ENCODE data around the gene TAC3.
"Not testable (repeated sequence)": the region's sequence is repeated elsewhere in the genome, so short reads cannot be mapped to it uniquely, and the experiment has no call there.

TAC3 gene

GRCh38 chr12:56985714-56986113 lies 30.6 kb downstream of the TAC3 start:
- not testable (repeated sequence) for H3K27ac ChIP-seq (ENCODE audit: low read depth, low read length); H3K9ac ChIP-seq (ENCODE audit: low read length); H3K27me3 ChIP-seq (ENCODE audit: control insufficient read depth, insufficient read depth, low read length); H3K36me3 ChIP-seq (ENCODE audit: control insufficient read depth, insufficient read depth, low read length); H3K4me1 ChIP-seq (ENCODE audit: control insufficient read depth, insufficient read depth, low read length); H3K4me3 ChIP-seq (ENCODE audit: low read length)

- Histone ChIP-seq H3K27me3 (ENCODE audit: control insufficient read depth, insufficient read depth, low read length) (no peaks in the 10 kb centered on the region), H3K9ac (ENCODE audit: low read length) (no peak overlapping the region), H3K36me3 (ENCODE audit: control insufficient read depth, insufficient read depth, low read length) (no peaks in the 10 kb centered on the region), H3K27ac (ENCODE audit: low read depth, low read length) (no peak overlapping the region), H3K4me1 (ENCODE audit: control insufficient read depth, insufficient read depth, low read length) (no peaks in the 10 kb centered on the region), H3K4me3 (ENCODE audit: low read length) (no peak overlapping the region)
These were observed 32.9 kb downstream of the TAC3 start for GRCh38 chr12:56983386-56983785.

DNA sequence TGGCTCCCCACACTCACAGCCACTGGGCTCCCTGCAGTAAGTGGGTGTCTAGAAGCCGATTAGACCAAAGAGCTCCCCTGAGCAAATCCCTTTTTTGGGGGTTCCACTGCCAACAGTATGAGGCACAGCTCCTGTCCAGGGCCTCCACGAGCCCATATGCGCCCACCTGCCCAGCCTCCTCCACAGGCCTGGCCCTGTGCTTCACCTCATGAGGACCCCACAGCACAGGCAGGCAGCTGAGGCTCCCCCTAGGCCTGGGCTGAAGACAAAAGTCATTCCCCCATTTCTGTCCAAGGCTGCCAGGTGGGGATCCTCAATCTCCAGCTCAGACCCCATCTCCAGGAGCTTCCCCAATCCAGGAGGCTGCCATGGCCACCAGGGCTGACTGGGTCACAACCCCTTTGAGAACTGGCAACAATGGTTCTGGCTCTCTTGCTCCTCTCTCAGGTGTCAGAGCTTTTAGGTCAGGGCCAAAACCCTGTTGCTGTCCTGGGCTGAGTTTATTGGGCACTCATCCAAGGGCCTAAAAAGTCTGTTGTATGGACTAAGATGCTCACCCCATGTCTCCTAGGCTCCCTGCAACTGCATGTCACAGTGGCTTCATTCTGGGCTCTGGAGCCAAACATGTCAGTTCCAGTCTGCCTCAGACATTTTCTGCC lies 33.6 kb downstream of the TAC3 start:
- H3K9ac ChIP-seq (ENCODE audit: low read length); H3K27me3 ChIP-seq (ENCODE audit: control insufficient read depth, insufficient read depth, low read length); H3K27ac ChIP-seq (ENCODE audit: low read depth, low read length); H3K4me1 ChIP-seq (ENCODE audit: control insufficient read depth, insufficient read depth, low read length); H3K4me3 ChIP-seq (ENCODE audit: low read length); H3K36me3 ChIP-seq (ENCODE audit: control insufficient read depth, insufficient read depth, low read length): not testable (repeated sequence)

DNA sequence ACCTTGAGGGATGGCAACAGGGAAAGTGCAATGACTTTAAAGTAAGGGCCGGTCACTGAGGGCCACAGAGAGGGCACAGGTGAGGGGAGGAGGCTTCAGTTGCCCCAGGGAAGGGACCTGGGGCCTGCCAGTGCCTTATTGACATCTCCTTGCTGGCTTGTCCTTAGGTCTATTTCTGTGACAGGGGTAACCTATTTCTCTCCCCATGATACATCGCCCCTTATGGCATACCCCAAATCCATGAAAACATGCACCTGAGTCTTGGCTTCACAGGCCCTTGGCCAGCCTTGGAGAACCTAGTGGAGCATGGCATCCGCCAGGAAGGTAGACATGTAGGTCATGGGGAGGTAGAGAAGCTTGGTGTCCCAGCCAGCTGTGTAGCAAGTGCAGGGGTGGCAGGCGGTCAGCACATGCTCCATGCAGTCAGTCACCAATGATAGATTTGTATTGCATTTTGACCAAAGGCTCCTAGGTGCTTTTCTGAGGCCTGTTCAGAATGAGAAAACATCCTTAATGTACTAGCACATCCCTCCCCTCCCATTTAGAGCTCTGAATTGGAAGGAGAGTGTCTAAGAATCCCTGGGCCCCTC lies 35.3 kb downstream of the TAC3 start:
- no peaks in the 10 kb centered on the region for H3K27me3 ChIP-seq (ENCODE audit: control insufficient read depth, insufficient read depth, low read length)

GRCh38 chr12:56980268-56980667 lies 36.1 kb downstream of the TAC3 start:
- no peaks in the 10 kb centered on the region for H3K36me3 ChIP-seq (ENCODE audit: control insufficient read depth, insufficient read depth, low read length)
- H3K4me3 ChIP-seq (ENCODE audit: low read length), result no peak overlapping the region
- no peaks in the 10 kb centered on the region for H3K4me1 ChIP-seq (ENCODE audit: control insufficient read depth, insufficient read depth, low read length)
- no peaks in the 10 kb centered on the region for H3K27me3 ChIP-seq (ENCODE audit: control insufficient read depth, insufficient read depth, low read length)
- H3K27ac ChIP-seq (ENCODE audit: low read depth, low read length), result no peak overlapping the region
- no peak overlapping the region for H3K9ac ChIP-seq (ENCODE audit: low read length)

More for the DNA sequence above, 35.3 kb downstream of the TAC3 start:
- H3K36me3 ChIP-seq (ENCODE audit: control insufficient read depth, insufficient read depth, low read length), result no peaks in the 10 kb centered on the region
- H3K4me3 ChIP-seq (ENCODE audit: low read length), result no peak overlapping the region
- no peak overlapping the region for H3K9ac ChIP-seq (ENCODE audit: low read length)
- no peak overlapping the region for H3K27ac ChIP-seq (ENCODE audit: low read depth, low read length)
- no peaks in the 10 kb centered on the region for H3K4me1 ChIP-seq (ENCODE audit: control insufficient read depth, insufficient read depth, low read length)

DNA sequence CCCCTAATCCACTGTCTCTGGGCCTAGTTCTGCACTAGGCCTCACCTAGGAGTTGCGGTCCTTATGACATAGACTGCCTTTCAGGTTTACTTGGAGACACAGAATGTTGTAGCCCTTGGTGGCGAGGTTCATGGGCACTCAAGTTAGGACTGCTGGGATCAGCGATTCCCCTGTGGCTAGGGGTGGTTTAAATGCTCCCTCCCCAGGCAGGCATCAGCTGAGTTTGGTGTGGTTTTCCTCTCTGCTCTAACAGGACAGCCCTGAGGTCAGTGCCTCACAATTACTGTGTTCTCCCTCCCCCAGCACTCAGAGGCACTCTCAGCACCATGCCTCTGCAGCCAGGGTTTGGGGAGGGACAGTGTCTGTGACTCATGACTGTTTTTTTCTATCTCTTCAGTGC lies 36.7 kb downstream of the TAC3 start:
- Histone ChIP-seq H3K4me1 (ENCODE audit: control insufficient read depth, insufficient read depth, low read length) (no peaks in the 10 kb centered on the region), H3K4me3 (ENCODE audit: low read length) (no peak overlapping the region), H3K27me3 (ENCODE audit: control insufficient read depth, insufficient read depth, low read length) (no peaks in the 10 kb centered on the region), H3K27ac (ENCODE audit: low read depth, low read length) (no peak overlapping the region), H3K9ac (ENCODE audit: low read length) (no peak overlapping the region), H3K36me3 (ENCODE audit: control insufficient read depth, insufficient read depth, low read length) (no peaks in the 10 kb centered on the region)

DNA sequence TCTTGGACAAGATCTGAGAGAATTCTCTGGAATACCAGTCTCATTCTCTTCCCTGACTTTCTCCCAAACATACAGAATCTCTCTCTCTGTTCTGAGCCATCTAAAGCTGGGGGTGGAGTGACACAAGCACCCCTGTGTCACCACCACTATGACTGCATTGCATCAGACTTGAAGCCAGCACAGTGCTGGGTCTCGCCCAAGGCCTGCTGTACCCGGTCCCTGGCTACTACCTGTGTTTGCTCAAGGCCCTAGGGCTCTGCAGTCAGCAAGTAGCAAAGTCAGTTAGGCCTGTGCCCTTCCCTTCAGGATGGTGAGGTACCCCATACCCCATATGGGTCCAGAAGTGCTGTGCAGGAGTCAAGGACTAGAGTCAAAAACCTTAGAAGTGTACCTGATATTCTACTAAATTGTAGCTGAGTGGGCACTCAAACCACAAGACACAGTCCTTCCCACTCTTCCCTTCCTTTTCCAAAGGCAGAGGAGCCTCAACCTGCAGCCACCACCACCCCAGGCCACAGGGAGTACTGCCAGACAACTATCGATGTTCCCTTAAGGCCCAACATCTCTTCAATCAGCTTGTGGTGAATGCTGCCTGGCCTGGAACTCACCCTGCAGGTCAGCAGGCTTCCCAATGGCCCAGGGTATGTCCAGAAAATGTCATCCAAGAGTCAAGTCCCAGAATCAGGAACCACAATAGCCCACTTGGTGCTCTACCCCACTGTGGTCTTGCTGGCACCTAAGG lies 37.8 kb downstream of the TAC3 start:
- H3K9ac ChIP-seq (ENCODE audit: low read length), result no peak overlapping the region
- H3K27ac ChIP-seq (ENCODE audit: low read depth, low read length), result no peak overlapping the region

DNA sequence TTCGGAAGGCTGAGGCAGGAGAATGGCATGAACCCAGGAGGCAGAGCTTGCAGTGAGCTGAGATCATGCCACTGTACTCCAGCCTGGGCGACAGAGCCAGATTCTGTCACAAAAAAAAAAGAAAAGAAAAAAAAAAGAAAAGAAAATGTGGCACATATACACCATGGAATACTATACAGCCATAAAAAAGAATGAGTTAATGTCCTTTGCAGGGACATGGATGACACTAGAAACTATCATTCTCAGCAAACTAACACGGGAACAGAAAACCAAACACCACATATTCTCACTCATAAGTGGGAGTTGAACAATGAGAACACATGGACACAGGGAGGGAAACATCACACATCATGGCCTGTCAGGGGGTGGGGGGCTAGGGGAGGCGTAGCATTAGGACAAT lies 39.0 kb downstream of the TAC3 start:
- not testable (repeated sequence) for H3K9ac ChIP-seq (ENCODE audit: low read length); H3K27me3 ChIP-seq (ENCODE audit: control insufficient read depth, insufficient read depth, low read length); H3K36me3 ChIP-seq (ENCODE audit: control insufficient read depth, insufficient read depth, low read length); H3K4me3 ChIP-seq (ENCODE audit: low read length); H3K27ac ChIP-seq (ENCODE audit: low read depth, low read length); H3K4me1 ChIP-seq (ENCODE audit: control insufficient read depth, insufficient read depth, low read length)

More for the DNA sequence above, 37.8 kb downstream of the TAC3 start:
- Histone ChIP-seq H3K27me3 (ENCODE audit: control insufficient read depth, insufficient read depth, low read length) (no peaks in the 10 kb centered on the region), H3K4me1 (ENCODE audit: control insufficient read depth, insufficient read depth, low read length) (no peaks in the 10 kb centered on the region), H3K36me3 (ENCODE audit: control insufficient read depth, insufficient read depth, low read length) (no peaks in the 10 kb centered on the region), H3K4me3 (ENCODE audit: low read length) (no peak overlapping the region)

- H3K27me3 ChIP-seq (ENCODE audit: control insufficient read depth, insufficient read depth, low read length); H3K27ac ChIP-seq (ENCODE audit: low read depth, low read length); H3K9ac ChIP-seq (ENCODE audit: low read length); H3K4me1 ChIP-seq (ENCODE audit: control insufficient read depth, insufficient read depth, low read length); H3K36me3 ChIP-seq (ENCODE audit: control insufficient read depth, insufficient read depth, low read length); H3K4me3 ChIP-seq (ENCODE audit: low read length): not testable (repeated sequence)
These were observed 42.1 kb downstream of the TAC3 start for GRCh38 chr12:56974224-56974623.

DNA sequence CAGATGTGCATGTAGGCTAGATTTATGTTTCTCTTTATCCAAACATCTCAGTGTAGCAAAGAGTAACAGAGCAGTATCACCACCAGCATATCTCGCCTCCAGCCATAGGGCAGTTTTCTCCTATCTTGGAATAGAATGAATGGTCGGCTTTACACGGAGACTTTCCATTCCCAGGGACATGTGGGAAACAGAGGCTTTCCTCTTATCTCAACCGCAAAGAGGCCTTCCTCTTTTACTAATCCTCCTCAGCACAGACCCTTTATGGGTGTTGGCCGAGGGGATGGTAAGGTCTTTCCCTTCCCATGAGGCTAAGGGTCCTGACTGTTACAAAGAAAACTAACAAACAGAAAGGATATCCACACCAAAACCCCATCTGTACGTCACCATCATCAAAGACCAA lies 47.4 kb downstream of the TAC3 start:
- H3K4me1 ChIP-seq (ENCODE audit: control insufficient read depth, insufficient read depth, low read length); H3K9ac ChIP-seq (ENCODE audit: low read length); H3K36me3 ChIP-seq (ENCODE audit: control insufficient read depth, insufficient read depth, low read length); H3K27me3 ChIP-seq (ENCODE audit: control insufficient read depth, insufficient read depth, low read length); H3K4me3 ChIP-seq (ENCODE audit: low read length); H3K27ac ChIP-seq (ENCODE audit: low read depth, low read length): not testable (repeated sequence)

- H3K36me3 ChIP-seq (ENCODE audit: control insufficient read depth, insufficient read depth, low read length); H3K27me3 ChIP-seq (ENCODE audit: control insufficient read depth, insufficient read depth, low read length); H3K9ac ChIP-seq (ENCODE audit: low read length); H3K27ac ChIP-seq (ENCODE audit: low read depth, low read length); H3K4me3 ChIP-seq (ENCODE audit: low read length); H3K4me1 ChIP-seq (ENCODE audit: control insufficient read depth, insufficient read depth, low read length): not testable (repeated sequence)
These were observed 50.2 kb downstream of the TAC3 start for GRCh38 chr12:56965997-56966642.

GRCh38 chr12:56965124-56965523 lies 51.2 kb downstream of the TAC3 start:
- H3K4me3 ChIP-seq (ENCODE audit: low read length); H3K9ac ChIP-seq (ENCODE audit: low read length); H3K36me3 ChIP-seq (ENCODE audit: control insufficient read depth, insufficient read depth, low read length); H3K27me3 ChIP-seq (ENCODE audit: control insufficient read depth, insufficient read depth, low read length); H3K27ac ChIP-seq (ENCODE audit: low read depth, low read length); H3K4me1 ChIP-seq (ENCODE audit: control insufficient read depth, insufficient read depth, low read length): not testable (repeated sequence)

All from rectal smooth muscle tissue (tissue), 1 donor.